Osteocyte (in vitro differentiated cells): Measurements from ENCODE around the gene BRD9. TPM values are rescaled to one million over a fixed set of nuclear protein-coding genes. Genes with fewer than 3 reads are reported as not detected.
"Not testable (repeated sequence)": the region's sequence is repeated elsewhere in the genome, so short reads cannot be mapped to it uniquely, and the experiment has no call there.

Source experiments
- DNase-seq: peaks from one replicate; pipeline ENCODE4 v3.0.0; 2021; ENCODE audit warnings: mixed read lengths; ENCODE audit not compliant: unreplicated experiment; ENCODE audit errors: extremely low spot score
- H3K27ac Mint-ChIP-seq: one replicate; pipeline ENCODE4 v1.8.0; 2021; ENCODE audit warnings: mild to moderate bottlenecking, mixed read lengths; ENCODE audit not compliant: unreplicated experiment
- H3K27me3 Mint-ChIP-seq: one replicate; pipeline ENCODE4 v1.8.0; 2021; ENCODE audit warnings: mixed read lengths; ENCODE audit not compliant: unreplicated experiment
- H3K36me3 Mint-ChIP-seq: one replicate; pipeline ENCODE4 v1.8.0; 2021; ENCODE audit warnings: mixed read lengths; ENCODE audit not compliant: unreplicated experiment
- H3K4me1 Mint-ChIP-seq: one replicate; pipeline ENCODE4 v1.8.0; 2021; ENCODE audit warnings: mixed read lengths; ENCODE audit not compliant: unreplicated experiment
- H3K4me3 Mint-ChIP-seq: one replicate; pipeline ENCODE4 v1.8.0; 2021; ENCODE audit warnings: mild to moderate bottlenecking, moderate library complexity, mixed read lengths; ENCODE audit not compliant: unreplicated experiment
- H3K9me3 Mint-ChIP-seq: one replicate; pipeline ENCODE4 v1.8.0; 2021; ENCODE audit warnings: mixed read lengths; ENCODE audit not compliant: unreplicated experiment
- CTCF ChIP-seq: fragments of 200-600 bp; sonication (generic); IDR thresholded peaks from 2 replicates; pipeline ENCODE4 v1.5.0; 2021; ENCODE audit warnings: antibody characterized with exemption, mild to moderate bottlenecking, moderate library complexity
- total RNA-seq: library from RNA; stranded (reverse); gene quantifications from 2 replicates; pipeline ENCODE4 v1.2.1, GENCODE V29; 2021

BRD9 gene
- total RNA-seq, 1 donor from 2014 or later: 39.4 TPM

- H3K9me3 Mint-ChIP-seq, H3K4me3 Mint-ChIP-seq, H3K27ac Mint-ChIP-seq, H3K27me3 Mint-ChIP-seq, H3K36me3 Mint-ChIP-seq, H3K4me1 Mint-ChIP-seq: not testable (repeated sequence)
- peak; percentile 80 for DNase-seq
Measured at GRCh38 chr5:837621-838121, 54.9 kb downstream of the BRD9 start.

GRCh38 chr5:835933-836612 is 56.5 kb downstream of the BRD9 start:
- H3K4me1 Mint-ChIP-seq, H3K27ac Mint-ChIP-seq, H3K27me3 Mint-ChIP-seq, H3K9me3 Mint-ChIP-seq, H3K36me3 Mint-ChIP-seq, H3K4me3 Mint-ChIP-seq: not testable (repeated sequence)
- peak; percentile 51 for DNase-seq

- H3K27me3 Mint-ChIP-seq, DNase-seq, H3K36me3 Mint-ChIP-seq, H3K4me1 Mint-ChIP-seq, H3K27ac Mint-ChIP-seq, H3K9me3 Mint-ChIP-seq, H3K4me3 Mint-ChIP-seq: not testable (repeated sequence)
Measured at GRCh38 chr5:834013-834412, 58.6 kb downstream of the BRD9 start.

GRCh38 chr5:828194-828593 is 64.4 kb downstream of the BRD9 start:
- H3K27me3 Mint-ChIP-seq, DNase-seq, H3K27ac Mint-ChIP-seq, H3K36me3 Mint-ChIP-seq, H3K9me3 Mint-ChIP-seq, H3K4me3 Mint-ChIP-seq, H3K4me1 Mint-ChIP-seq: not testable (repeated sequence)

GRCh38 chr5:825544-825943 is 67.1 kb downstream of the BRD9 start:
- not testable (repeated sequence) for DNase-seq, H3K9me3 Mint-ChIP-seq, H3K4me1 Mint-ChIP-seq, H3K27me3 Mint-ChIP-seq, H3K36me3 Mint-ChIP-seq, H3K4me3 Mint-ChIP-seq, H3K27ac Mint-ChIP-seq

GRCh38 chr5:821504-821903 is 71.1 kb downstream of the BRD9 start:
- Mint-ChIP-seq H3K4me3 (no peak overlapping the region), H3K27ac (no peak overlapping the region), H3K9me3 (no peaks in the 10 kb centered on the region), H3K4me1 (no peaks in the 10 kb centered on the region), H3K36me3 (peaks cover 9% of the 10 kb centered on the region), H3K27me3 (no peaks in the 10 kb centered on the region)
- TF ChIP-seq CTCF: no peak
- no peak for DNase-seq

GRCh38 chr5:820245-820644 is 72.4 kb downstream of the BRD9 start:
- no peak overlapping the region for H3K27ac Mint-ChIP-seq
- no peak overlapping the region for H3K4me3 Mint-ChIP-seq
- TF ChIP-seq CTCF: no peak
- no peaks in the 10 kb centered on the region for H3K9me3 Mint-ChIP-seq
- DNase-seq: no peak
- H3K36me3 Mint-ChIP-seq: peaks cover 9% of the 10 kb centered on the region
- no peaks in the 10 kb centered on the region for H3K4me1 Mint-ChIP-seq
- no peaks in the 10 kb centered on the region for H3K27me3 Mint-ChIP-seq
